HG02678 (cell line): ENCODE measurements around the gene CCDC91.
"Not testable (repeated sequence)": the region's sequence is repeated elsewhere in the genome, so short reads cannot be mapped to it uniquely, and the experiment has no call there.

ENCODE experiments used
- ATAC-seq: cut with Tn5 transposase; IDR thresholded peaks from one replicate; pipeline ENCODE4 v1.9.1; 2021; ENCODE audit warnings: mild to moderate bottlenecking, moderate library complexity; ENCODE audit not compliant: unreplicated experiment

The CCDC91 gene

GRCh38 chr12:28180786-28181185 lies 9.5 kb upstream of the CCDC91 start:
- ATAC-seq, result no peak

- ATAC-seq, result no peak
Measured at GRCh38 chr12:28184375-28184774, 5.9 kb upstream of the CCDC91 start.

- ATAC-seq, result no peak
Measured at GRCh38 chr12:28186500-28186899, 3.8 kb upstream of the CCDC91 start.

- ATAC-seq, result no peak
Measured at GRCh38 chr12:28189784-28190320, 404 bp upstream of the CCDC91 start.

GRCh38 chr12:28191051-28192048 lies 1.1 kb downstream of the CCDC91 start:
- ATAC-seq, result no peak

- ATAC-seq, result no peak
Measured at GRCh38 chr12:28192125-28192524, 1.9 kb downstream of the CCDC91 start.

- not testable (repeated sequence) for ATAC-seq
Measured at GRCh38 chr12:28194621-28195020, 4.4 kb downstream of the CCDC91 start.

GRCh38 chr12:28201136-28201535 lies 10.9 kb downstream of the CCDC91 start:
- not testable (repeated sequence) for ATAC-seq

GRCh38 chr12:28202374-28203130 lies 12.3 kb downstream of the CCDC91 start:
- ATAC-seq, result no peak

- no peak for ATAC-seq
Measured at GRCh38 chr12:28209782-28210181, 19.5 kb downstream of the CCDC91 start.

- no peak for ATAC-seq
Measured at GRCh38 chr12:28212182-28212581, 21.9 kb downstream of the CCDC91 start.

- ATAC-seq, result no peak
Measured at GRCh38 chr12:28215021-28215420, 24.8 kb downstream of the CCDC91 start.

GRCh38 chr12:28216016-28216415 lies 25.8 kb downstream of the CCDC91 start:
- ATAC-seq, result no peak

GRCh38 chr12:28217805-28218204 lies 27.5 kb downstream of the CCDC91 start:
- no peak for ATAC-seq

GRCh38 chr12:28218875-28219274 lies 28.6 kb downstream of the CCDC91 start:
- ATAC-seq, result no peak

GRCh38 chr12:28219827-28220226 lies 29.6 kb downstream of the CCDC91 start:
- no peak for ATAC-seq

- no peak for ATAC-seq
Measured at GRCh38 chr12:28222081-28222700, 31.9 kb downstream of the CCDC91 start.

GRCh38 chr12:28223025-28223554 lies 32.8 kb downstream of the CCDC91 start:
- ATAC-seq, result peak; percentile 89

- peak; percentile 38 for ATAC-seq
Measured at GRCh38 chr12:28223858-28224257, 33.6 kb downstream of the CCDC91 start.

- ATAC-seq, result no peak
Measured at GRCh38 chr12:28226705-28227104, 36.4 kb downstream of the CCDC91 start.

- no peak for ATAC-seq
Measured at GRCh38 chr12:28227251-28227650, 37.0 kb downstream of the CCDC91 start.
